ENCODE measurements around the gene ADRM1.

ADRM1 gene

DNA sequence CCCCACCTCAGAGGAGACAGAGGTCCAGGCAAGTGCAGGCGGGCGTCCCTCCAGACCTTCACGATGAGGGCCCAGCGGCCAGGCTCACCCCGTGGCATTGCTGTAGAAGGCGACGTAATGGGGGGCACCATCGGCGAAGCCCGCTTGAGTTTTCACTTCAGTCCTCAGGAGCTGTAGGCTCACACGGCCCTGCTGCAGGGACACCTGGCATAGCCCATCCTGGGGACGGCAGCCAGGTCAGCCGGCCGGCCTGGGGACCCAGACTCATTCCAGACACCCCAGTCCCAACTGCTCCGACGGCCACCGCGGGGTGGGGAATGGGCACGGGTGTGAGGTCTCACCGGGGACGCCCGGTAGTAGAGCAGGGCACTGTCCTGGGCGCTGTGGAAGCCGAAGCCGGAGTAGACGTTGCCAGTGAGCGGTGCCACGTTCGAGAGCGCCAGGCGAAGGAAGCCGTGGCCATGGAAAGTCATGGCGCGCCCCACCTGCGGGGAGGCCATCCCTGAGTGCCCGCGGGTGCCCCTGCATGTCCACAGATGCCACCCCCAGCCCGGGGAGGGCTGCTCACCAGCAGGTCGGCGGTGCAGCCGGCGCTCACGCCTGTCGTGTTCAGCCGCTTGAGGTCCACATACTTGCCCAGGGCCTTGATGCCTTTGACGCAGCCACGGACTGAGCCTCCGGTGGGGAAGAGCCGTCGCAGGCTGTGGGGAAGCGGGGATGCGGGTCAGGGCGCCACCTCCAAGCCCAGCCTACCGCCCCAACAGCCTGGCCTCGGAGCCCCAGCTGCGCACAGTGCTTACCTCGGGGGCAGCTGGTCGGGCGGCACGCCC, 9.2 kb downstream of the ADRM1 start:
- no peak for DNase-seq (ENCODE audit: low spot score)

DNA sequence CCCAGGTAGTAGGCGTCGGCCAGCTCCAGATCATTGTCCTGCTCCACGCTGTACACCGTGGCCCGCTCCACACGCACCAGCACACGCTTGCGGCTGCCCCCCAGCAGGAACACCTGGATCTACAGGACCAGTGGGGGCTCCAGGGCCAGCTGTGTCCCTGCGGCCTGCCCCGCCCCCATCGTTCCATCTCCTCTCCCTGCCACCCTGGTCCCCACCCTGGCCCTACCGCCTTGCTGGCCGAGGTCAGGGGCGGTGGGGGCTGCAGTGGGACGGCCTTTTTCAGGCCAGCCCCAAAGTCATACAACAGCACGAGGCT, 9.8 kb downstream of the ADRM1 start:
- no peak for DNase-seq (ENCODE audit: low spot score)

DNA sequence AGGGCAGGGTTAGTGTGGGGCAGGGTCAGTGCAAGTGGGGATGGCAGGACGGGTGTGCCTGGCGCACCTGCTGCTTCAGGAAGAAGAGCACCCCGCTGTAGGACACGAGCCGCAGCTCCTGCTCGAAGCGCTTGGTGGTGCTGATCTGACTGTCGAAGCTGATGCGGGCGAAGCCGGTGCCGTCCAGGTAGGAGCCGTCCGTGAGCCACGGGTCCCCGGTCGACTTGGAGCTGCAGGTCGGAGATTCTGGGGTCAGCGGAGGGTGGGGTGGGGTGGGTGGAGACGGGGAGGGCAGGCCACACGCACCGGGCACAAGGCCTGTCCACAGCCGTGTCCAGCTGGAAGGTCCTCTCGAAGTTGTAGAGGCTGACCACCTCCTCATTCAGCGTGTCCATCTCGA, 10.2 kb downstream of the ADRM1 start:
- no peak for DNase-seq (ENCODE audit: low spot score)

DNA sequence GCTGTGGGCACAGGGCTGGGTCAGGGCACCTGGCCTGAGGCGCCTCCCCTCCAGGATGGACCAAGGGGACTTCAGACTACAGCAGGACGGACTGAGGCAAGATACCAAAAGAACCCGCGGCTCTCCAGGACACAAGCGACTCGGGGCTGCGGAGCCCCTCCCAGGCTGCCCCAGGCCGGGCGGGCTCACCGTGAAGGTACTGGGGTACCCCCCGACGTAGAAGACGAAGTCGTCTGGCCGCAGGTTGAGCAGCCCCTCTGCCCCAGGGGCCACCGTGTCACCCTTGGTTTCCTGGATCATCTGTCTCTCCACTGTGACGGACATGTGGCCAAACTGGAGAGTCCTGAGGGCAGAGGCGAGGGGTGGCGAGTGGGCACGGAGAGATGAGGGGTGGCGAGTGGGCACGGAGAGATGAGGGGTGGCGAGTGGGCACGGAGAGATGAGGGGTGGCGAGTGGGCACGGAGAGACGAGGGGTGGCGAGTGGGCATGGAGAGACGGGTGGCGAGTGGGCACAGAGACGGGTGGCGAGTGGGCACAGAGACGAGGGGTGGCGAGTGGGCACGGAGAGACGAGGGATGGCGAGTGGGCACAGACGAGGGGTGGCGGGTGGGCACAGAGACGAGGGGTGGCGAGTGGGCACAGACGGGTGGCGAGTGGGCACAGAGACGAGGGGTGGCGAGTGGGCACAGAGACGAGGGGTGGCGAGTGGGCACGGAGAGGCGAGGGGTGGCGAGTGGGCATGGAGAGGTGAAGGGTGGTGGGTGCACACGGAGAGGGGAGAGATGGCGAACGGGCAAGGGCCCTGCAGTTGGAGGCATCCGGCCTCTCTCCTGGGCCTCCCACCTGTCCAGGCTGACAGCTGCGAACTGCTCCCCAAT, 10.9 kb downstream of the ADRM1 start:
- DNase-seq (ENCODE audit: low spot score) = no peak

DNA sequence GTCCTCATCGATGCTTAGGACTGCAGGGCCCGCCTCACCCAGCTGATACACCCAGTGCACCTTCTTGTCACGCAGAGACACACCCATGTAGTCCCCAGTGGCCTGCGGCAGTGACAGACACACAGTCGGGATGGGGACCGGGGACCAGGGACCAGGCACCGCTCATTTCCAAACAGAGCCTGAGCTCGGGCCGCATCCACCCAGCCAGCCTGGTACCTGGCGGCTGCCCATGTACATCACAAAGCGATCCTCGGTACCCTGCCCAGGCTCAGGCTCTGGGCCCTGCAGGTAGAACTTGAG, 11.5 kb downstream of the ADRM1 start:
- DNase-seq (ENCODE audit: low spot score) = no peak

DNA sequence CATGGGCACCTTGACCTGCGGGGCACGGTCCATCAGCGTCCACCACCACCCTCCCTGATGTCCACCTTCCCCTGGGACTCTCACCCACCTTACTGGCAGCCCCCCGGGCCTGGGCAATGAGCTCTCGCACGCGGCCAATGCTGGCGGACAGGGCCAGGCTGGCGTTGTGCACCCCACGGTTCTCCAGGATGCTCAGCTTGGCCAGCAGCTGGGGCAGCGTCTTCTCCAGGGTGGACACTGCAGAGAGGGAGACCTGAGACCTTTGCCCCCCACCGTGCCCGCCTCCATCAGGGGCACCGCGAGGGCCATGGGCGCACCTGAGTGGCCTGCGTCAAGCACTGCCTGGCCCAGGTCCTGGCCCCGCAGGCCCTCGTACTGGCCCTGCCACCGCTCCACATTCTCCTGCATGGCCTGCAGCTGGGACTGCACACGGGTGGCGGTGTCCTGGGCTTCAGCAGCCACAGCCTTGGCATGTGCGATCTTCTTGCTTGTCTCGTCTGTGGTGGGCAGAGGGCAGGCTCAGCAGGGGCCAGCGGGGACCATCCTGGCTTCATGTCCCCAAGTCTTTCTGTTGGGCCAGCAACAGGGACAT, 12.0 kb downstream of the ADRM1 start:
- no peak for DNase-seq (ENCODE audit: low spot score)

DNA sequence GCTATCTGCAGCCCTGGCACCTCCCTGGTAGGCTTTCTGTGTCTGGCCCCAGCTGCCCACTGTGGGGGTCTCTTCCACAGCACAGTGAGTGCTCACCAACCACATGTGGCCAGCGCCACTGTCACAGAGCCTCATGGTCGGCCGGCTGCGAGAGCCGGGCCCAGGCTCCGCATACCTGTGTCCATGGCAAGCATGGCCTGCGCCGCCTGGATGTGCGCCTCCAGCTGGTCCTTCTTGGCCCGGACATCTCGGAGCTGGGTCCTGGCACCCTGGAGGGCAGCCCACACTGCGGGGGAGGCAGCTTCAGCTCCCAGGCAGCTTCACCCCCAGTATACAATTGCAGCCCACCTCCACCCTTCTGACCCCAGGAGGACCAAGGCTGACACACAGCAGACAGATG, 13.0 kb downstream of the ADRM1 start:
- DNase-seq (ENCODE audit: low spot score) = no peak

DNA sequence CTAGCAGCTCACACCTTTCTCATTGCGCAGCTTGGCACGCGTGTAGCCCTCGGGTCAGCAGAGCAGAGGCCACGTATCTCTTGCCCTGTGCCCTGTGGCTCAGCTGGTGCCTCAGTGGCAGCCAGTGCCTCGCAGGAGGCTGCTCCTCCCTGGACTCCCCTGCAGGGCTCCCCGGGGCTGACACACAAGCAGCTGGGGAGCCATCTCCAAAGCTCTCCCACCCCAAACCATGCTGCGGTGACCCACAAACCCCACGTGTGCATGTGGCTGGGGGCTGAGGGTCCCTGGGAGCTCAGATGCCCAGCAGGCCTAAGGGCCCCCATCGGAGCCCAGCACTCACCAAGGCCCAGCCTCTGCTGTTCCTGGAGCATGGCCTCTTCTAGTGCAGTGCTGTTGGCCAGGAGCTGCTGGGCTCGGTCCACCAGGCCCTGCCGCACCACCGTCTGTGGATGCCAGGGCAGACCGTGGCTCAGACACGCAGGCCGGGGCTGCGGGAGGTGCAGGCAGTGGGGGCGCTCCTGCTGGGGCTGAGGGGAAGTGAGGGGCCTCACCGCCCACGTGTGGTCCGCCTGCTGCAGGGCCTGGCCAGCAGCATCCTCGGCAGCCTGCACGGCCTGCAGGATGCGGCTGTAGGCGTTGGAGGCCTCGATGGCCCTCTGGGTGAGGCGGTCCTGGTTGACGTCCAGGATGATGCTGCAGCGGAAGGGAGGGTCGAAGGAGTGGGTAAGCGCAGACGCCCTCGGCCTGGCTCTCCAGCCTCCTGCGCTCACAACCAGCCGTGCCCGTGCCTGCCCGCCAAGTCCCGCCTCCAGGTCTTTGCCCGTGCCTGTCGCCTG, 13.8 kb downstream of the ADRM1 start:
- DNase-seq (ENCODE audit: low spot score) = no peak

DNA sequence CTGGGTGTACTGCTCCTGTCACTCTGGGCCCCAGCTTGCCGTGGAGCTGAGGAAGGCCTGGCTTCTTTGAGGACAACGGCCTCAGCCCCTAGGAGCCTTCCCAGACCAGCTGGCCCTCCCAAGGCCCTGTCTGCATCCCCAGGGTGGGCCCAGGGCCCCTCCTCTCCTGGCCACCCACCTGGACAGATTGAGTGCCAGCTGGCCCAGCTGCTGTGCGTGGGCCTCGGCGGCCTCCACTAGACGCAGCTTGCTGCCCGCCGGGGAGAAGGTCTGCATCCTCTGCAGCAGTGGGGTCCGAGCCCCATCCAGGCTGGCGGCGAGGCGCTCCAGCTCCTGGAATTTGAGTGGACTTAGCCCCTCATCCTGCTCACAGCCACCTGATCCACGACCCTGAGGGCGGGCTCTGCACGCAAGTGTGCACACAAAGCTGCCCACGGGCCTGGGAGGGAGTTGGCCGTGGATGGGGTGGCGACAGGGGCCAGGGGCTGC, 14.4 kb downstream of the ADRM1 start:
- DNase-seq (ENCODE audit: low spot score) = no peak

DNA sequence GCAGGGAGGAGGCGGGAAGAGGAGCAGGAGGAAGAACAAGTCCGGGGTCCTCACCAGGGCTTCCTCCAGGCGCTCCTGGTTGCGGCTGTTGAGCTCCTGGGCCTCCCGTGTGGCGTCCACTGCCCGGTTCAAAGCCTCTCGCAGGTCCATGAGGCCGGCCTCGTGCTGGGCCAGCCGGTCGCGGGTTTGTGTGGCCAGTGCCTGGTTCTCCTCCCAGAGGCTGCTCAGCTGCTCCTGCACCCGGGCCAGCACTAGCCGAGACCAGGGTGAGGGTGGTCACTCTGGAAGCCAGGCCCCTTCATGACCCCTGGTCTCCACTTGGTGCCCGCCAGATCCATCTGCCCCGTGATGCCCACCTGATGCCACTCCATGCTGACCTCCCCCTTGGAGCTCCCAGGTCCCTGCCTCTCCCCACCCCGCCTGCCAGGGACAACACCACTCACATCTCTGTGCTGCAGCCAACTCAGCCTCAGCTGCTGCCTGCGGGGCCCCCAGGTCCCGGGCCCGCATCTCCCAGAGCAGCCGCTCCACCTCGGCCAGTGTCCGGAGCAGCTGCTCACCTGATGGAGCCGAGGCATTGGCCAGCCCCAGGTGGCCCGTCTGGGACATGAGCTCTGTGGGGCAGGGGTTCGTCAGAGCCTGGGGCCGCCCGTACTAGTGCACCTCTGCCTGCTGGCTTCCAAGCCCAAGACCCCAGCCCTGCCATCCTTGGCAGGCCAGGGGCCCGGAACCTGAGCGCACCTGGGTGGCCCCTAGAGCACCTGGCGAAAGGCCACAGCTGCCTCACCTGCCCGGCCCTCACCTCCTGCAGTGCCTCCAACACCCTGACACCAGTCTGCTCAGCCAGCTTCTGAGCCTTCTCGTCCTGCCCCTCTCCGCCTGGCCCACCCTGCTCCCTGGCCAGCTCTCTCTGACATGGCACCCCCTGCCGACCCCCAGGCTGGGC, 15.9 kb downstream of the ADRM1 start:
- peak; percentile 37 for DNase-seq (ENCODE audit: low spot score)

DNA sequence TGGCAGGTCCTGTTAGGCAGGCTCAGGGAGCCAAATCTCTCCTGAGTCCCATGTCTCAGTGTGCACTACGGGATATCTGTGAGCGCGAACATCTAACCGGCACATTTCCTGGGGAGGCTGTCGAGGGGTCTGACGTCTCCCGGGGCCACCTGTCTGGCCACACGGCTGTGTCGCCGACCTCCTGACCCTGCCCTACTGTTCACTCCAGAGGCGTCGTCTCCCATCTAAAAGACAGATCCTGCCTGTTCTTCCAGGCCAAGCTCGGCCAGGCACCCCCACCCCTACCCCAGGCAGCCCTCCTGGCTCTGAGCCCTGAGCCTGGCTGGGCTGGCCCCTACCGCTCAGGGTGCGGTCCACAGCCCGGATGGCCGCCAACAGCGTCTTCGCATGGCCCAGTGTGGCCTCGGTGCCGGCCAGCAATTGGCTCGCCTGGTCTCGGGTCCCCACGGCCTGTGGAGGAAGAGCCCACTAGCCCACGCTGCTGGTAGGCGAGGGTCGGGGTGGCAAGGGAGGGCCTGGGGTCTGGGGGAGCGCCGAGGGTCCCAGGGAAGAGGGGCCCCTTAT, 16.6 kb downstream of the ADRM1 start:
- DNase-seq (ENCODE audit: low spot score) = peak; percentile 48

DNA sequence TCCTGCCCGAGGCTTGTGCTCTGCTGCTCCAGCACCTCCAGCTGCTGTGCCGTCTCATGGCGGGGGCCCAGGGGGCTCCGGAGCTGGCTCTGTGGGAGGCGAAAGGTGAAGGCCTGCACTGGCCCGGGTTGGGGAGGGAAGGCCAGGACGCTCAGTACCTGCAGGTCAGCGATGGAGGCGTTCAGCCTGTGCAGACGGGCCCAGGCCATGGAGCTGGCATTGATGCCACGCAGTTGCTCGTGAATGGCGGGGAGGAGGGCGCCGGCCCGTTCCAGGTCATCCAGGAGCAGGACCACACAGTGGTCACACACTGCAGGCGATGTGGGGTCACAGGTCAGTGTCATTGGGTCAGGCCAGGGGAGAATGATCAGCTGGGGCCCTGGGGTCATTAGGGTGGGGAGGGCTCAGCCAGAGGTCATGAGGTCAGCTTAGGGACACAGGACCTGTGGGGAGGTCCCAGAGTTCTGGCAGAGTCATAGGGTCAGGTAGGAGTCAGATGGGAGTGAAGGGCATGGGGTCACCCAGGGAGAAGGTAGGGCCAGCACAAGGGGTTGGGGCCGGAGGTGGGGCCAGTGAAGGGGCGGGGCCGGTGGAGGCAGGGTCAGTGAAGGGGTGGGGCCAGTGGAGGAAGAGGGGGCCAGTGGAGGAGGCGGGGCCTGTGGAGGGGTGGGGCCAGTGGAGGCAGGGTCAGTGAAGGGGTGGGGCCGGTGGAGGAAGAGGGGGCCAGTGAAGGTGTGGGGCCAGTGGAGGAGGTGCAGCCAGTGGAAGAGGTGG, 18.0 kb downstream of the ADRM1 start:
- no peak for DNase-seq (ENCODE audit: low spot score)

DNA sequence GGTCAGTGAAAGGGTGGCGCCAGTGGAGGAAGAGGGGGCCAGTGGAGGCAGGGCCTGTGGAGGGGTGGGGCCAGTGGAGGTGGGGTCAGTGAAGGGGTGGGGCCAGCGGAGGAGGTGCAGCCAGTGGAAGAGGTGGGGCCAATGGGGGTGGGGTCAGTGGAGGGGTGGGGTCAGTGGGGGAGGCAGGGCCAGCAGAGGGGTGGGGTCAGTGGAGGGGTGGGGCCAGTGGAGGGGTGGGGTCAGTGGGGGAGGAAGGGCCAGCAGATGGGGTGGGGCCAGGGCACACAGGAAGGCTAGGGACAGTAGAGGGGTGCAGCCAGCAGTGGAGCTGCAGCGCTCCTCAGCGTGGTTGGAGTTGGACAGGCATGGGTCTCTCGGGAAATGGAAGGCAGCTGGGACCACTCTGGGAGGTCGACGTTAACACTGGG, 18.7 kb downstream of the ADRM1 start:
- DNase-seq (ENCODE audit: low spot score) = no peak

DNA sequence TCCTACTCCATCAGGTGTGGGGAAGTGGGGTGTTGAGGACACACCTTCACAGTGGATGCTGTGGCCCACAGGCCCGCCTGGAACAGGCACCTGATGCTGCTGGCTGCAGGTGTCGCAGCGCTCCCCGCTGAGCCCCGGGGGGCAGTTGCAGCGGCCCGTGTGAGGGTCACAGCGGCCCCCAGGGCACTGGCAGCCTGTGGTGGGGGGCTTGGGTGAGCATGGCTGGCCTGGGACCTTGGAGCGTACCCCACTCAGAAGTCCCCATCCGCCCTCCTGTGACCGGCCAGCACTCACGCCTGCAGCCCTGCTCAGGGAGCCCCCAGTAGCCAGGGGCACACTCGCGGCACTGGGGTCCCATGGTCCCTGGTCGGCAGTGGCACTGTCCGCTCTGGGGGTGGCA, 19.2 kb downstream of the ADRM1 start:
- DNase-seq (ENCODE audit: low spot score) = no peak

DNA sequence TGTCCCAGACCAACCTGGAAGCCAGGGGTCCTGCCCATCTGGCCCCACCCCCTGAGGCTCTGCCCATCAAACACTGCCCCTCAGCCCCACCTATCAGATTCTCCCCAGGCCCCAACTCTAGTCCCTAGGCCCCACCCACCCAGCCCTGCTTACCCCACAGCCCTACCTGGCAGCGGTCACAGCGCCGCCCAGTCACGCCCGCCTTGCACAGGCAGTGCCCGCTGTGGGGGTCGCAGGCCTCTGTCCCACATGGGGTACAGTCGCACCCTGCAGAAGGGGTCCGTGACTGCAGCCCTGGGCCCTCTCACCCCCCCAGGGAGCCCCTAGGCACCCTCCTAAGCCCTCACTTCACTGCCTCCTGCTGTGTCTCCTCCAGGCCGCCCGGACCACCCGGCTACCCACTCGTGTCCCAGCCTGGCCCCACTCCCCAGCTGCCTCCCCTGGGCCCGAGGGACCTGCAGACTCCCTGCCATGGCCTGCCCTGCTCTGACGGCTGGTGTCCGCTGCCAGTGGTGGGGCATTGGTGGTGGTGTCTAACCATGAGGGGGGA, 19.8 kb downstream of the ADRM1 start:
- no peak for DNase-seq (ENCODE audit: low spot score)

DNA sequence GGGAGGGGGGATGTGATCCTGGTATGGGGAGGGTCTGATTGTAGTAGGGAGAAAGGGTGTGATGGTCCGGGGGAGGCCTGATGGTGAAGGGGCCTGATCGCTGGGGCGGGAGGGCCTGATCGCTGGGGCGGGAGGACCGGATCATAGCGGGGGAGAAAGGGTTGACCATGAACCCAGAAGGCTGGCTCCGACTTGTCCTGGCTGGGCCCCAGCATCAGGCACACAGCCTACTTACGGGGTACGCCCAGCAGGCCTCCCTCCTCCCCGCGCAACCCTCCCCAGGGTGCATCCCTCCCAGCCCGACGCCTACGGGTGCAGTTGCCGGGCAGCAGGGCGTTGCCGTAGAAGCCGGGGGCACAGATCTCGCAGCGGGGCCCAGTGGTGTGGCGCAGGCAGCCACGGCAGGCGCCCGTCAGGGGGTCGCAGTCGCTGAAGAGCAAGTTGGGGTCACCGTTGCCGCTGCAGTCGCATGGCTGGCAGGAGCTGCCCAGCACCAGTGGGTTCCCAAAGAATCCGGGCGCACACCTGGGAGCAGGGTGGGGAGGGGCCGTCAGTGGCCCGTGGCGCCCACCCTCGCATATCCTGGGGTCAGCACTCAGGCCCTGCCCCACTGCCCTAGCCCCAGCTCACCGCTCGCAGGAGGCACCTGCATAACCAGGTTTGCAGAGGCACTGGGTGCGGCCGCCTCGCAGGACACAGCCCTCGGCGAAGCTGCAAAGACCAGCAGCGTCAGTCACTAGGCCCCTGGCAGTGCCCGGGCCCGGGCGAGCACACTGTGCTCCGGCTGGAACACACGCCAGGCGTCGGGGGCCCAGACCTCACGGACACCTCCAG, 20.6 kb downstream of the ADRM1 start:
- no peak for DNase-seq (ENCODE audit: low spot score)

DNA sequence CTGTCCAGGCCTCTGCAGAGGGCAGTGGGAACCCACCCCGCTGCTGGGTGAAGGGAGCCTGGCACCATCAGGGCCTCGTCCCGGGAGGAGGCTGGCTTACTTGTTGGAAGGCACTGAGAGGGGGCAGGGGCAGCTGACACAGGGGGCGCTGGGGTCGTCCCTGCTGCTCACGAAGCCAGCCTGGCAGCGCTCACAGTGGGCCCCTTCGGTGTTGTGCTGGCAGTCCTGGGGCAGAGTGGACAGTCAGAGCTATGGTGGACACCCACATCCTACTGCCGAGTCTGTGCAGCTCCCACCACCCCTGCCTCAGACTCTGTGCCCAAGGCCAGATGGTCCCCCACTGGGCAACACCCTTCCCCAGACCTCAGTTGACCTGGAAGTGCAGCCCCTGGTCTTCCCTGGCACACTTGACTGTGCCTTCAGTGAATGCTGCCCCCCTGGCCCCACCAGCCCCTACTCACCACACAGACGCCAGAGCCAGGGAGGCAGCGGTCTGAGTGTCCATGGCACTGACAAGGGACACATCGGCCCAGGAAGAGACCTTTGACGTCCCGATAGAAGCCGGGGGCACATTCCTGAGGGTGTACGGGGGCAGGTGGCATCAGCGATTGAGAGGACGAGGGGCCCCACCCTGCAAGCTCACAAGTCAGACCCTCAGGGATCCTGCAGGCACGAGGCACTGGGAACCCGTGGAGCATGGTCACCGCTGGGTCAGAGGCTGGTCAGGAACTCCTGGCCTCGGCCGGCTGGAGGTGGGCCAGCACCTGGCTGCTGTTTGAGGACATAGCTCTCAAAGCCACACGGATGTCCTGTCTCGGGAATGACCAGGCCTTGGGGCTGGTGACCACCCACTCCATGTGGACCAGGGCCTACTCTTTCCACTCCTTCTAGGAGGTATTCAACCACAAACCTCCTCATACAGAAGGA, 21.4 kb downstream of the ADRM1 start:
- DNase-seq (ENCODE audit: low spot score) = no peak

Measured in AG20443 (cell line).